Breast epithelium (tissue), 3 donors: ENCODE results near the gene STRIT1.

Experiments used
- POLR2A ChIP-seq: fragments of 450-650 bp; IDR thresholded peaks from one replicate; pipeline ENCODE4 v1.6.1; 2016; ENCODE audit warnings: antibody characterized with exemption, mild to moderate bottlenecking, moderate library complexity
- POLR2AphosphoS5 ChIP-seq, 3 donors: sonication (generic); formaldehyde crosslinking; IDR thresholded peaks; one replicate each; pipeline ENCODE4 v1.6.1; 2017; ENCODE audit warnings: antibody characterized with exemption in 3 of 3
- TF ChIP-seq, protein P1 (sequence below), 3 donors: fragments of 450-650 bp; IDR thresholded peaks; one replicate each; pipeline ENCODE4 v1.5.1; 2016 to 2017; ENCODE audit warnings: antibody characterized with exemption in 3 of 3, mild to moderate bottlenecking in 3 of 3, moderate library complexity in 3 of 3

DNA sequence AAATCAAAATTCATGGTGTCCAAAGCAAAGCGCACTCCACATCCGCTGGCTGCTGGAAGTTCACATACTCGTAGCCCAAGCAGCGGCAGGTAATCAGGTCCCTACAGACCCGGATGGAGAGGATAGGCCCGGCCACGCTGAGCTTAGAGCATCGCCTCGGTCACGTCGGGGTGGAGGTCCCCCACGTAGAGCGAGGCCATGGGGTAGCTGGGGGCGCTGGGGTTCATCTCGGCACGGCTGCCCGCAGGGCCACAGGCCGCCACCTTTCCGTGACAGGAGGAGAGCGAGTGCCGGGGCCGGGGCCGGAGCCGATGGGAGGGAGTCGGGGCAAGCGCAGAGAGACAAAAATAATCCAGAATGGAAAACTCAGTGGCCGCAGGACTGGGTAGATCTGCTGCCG lies 16.1 kb upstream of the STRIT1 start:
- no peak for TF ChIP-seq POLR2A
- TF ChIP-seq, protein P1, sequence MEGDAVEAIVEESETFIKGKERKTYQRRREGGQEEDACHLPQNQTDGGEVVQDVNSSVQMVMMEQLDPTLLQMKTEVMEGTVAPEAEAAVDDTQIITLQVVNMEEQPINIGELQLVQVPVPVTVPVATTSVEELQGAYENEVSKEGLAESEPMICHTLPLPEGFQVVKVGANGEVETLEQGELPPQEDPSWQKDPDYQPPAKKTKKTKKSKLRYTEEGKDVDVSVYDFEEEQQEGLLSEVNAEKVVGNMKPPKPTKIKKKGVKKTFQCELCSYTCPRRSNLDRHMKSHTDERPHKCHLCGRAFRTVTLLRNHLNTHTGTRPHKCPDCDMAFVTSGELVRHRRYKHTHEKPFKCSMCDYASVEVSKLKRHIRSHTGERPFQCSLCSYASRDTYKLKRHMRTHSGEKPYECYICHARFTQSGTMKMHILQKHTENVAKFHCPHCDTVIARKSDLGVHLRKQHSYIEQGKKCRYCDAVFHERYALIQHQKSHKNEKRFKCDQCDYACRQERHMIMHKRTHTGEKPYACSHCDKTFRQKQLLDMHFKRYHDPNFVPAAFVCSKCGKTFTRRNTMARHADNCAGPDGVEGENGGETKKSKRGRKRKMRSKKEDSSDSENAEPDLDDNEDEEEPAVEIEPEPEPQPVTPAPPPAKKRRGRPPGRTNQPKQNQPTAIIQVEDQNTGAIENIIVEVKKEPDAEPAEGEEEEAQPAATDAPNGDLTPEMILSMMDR (IDR thresholded peaks at IDR 0.05) = no peak
- TF ChIP-seq POLR2AphosphoS5 (IDR thresholded peaks at IDR 0.05) = no peak
